NCI-H128 (cell line): Measurements from ENCODE around the gene GLRX.

ENCODE experiments used
- DNase-seq: peaks from one replicate; lab custom pipeline; 2025; ENCODE audit not compliant: unreplicated experiment; lab: John Stamatoyannopoulos, UW

The GLRX gene

GRCh38 chr5:95784514-95785302, 37.8 kb downstream of the GLRX start:
- DNase-seq = no peak

DNA sequence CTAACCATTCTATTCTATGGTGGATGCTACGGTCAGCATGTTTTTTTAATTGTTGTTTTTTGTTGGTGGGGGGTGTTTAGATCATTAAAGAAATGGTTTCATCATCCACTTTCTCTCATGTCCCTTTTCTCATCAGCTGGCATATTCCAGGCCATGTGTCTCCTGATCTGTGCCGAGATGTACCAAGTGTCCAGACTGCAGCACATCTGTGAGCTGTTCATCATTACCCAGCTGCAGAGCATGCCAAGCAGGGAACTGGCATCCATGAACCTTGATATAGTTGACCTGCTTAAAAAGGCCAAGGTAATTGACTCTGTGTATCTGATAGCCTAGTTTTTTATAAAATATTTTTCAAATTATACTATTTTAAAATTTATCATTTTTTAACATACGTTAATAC, 38.9 kb downstream of the GLRX start:
- DNase-seq = no peak

- no peak for DNase-seq
Measured at GRCh38 chr5:95782181-95782580, 40.3 kb downstream of the GLRX start.

GRCh38 chr5:95781101-95781583, 41.4 kb downstream of the GLRX start:
- DNase-seq = no peak

DNA sequence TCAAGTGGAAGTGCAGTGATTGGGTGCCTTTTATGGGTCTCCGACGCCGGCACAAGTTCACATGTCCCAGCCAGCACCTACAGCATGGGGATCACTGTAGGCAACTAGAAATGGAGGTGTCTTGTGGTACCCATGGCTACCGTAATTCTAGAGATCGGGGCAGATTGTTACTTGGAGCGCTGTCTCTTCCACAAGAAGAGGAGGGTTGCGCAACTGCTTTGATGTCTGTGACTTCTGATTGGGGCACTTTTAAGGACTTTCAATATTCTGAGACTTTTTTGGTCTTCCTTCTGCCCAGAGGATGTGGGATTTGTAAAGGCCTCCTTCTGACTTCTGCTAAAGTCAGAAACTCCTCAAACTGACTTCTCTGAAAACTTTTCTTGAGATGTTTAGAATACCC, 41.9 kb downstream of the GLRX start:
- DNase-seq = no peak

GRCh38 chr5:95779611-95780010, 42.9 kb downstream of the GLRX start:
- DNase-seq = no peak

GRCh38 chr5:95778713-95779436, 43.7 kb downstream of the GLRX start:
- DNase-seq = no peak

DNA sequence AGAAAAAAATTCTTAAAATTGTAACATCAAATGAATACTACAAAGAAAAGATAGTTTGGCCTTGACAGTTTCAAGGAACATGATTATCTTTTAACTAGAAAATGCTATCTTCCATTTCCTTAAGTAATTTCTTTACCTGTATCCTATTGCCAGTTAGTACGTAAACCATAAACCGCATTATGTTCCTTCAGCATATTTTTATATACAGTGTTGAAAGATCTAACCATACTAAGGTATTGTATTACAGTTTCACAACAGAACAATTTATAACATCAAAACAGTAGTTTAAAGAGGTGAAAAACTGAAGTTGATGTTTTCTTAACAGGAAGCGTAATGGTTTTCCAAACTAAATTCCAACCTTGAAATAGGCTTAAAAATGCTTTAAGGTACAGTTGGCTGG, 45.1 kb downstream of the GLRX start:
- DNase-seq = no peak

DNA sequence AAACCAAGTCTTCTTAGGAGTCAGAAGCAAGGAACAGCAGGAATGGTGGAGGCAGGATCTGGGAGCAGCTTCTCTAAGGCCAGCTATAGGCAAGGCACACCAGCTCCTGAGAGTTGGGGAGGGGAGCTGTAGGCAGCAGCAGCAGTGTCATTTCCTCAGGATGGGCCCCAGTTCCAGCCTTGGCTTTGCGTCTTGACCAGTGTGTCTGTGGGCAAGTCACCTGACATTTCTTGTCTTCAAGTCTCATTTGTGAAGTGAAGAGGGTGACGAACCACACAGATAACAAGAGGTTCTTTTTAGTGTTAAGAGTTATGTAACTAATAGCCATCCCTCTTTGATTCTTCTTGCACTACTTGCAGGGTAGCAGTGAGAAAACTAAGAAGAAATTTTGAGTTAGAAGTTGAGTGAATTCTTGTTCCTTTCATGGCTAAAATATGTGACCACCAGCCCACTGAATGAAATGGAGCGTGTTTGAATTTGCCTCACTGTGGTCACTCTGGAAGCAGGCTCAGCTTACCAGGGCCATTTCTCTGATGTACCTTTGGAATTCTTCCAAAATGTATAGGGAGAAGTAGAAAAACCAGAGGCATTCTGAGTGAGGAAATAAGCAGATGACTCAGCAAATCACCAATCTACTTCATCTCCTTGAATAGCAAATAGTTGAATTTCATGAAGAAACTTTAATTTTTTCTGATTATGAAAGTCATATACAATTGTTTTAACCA, 49.0 kb downstream of the GLRX start:
- no peak for DNase-seq

- no peak for DNase-seq
Measured at GRCh38 chr5:95771892-95772291, 50.6 kb downstream of the GLRX start.

DNA sequence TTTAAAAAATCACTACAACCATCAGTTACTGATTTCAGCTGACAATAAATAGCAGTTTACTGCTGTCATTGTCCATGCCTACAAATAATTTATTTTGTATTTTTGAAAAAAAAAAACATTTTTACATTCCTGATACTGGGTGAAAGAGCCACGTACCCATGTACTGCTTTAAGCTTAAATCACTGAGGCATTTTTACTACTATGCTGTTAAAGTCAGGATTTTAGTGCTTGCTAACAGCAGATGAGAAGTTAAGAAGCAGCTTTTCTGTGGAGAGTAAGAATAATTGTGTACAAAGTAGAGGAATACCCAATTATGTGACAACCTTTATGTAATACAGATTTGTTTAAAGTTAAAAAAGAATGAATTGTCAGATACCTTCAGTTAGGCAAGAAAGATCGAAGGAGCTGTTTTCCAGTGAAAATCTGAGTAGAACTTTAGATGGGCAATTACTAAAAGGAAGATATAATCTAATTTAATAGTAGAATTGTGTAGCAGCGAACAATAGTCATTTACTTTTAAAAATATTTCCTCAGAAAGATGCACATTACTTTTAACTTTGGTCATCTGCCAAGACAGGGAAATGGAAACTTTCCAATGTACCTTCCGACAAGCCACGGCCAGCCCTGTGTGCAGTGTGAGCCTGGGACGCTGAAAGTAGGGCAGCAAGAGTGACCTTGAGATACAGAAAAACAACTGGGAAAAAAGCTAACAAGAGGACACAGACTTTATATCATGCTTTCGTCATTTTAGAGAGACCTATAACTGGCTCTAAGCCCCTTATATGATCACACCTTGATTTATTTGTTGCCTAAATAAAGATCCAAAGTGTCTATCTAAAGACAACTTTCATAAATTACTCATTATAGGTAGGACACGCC, 51.5 kb downstream of the GLRX start:
- DNase-seq = no peak

- no peak for DNase-seq
Measured at GRCh38 chr5:95768731-95769130, 53.8 kb downstream of the GLRX start.

- DNase-seq = no peak
Measured at GRCh38 chr5:95763941-95764340, 58.6 kb downstream of the GLRX start.
